Femur (tissue), 1 donor: Measurements from ENCODE around the gene CABP5.

Source experiments
- DNase-seq: peaks from one replicate; pipeline ENCODE4 v3.0.0-alpha.2; 2017

The CABP5 gene

DNA sequence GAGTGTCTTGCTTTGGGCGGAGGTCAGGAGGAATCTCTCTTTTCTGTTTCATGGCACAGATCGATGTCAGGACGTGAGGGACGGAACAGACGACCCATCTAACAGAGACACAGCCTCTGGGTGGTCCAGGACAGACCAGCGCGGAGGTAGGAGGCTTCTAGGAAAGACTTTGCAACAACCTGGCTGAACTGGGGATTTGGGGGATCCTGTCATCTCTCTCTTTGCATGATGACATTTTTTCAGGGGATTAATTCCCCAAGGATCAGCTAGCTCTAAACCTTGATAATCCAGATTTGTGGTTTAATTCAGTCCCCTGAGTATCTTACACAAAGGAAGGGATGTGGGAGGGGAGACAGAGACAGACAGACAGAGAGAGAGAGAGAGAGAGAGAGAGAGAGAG, 14.4 kb downstream of the CABP5 start:
- no peak for DNase-seq

DNA sequence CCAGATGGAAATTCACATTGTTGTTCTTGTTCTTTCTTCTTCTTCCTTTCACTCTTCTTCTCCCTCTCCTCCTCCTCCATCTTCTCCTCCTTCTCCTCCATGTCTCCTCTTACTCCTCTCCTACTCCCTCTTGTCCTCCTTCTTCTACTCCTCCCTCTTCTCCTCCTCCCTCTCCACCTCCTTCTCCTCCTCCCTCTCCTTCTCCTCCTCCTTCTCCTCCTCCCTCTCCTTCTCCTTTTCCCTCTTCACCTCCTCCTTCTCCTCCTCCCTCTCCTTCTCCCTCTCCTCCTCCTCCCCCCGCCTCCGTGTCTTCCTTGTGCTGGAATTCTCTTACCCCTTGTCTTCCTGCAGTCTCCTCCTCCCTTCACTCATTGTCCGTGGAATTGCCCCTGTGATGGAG, 18.4 kb downstream of the CABP5 start:
- DNase-seq: no peak

DNA sequence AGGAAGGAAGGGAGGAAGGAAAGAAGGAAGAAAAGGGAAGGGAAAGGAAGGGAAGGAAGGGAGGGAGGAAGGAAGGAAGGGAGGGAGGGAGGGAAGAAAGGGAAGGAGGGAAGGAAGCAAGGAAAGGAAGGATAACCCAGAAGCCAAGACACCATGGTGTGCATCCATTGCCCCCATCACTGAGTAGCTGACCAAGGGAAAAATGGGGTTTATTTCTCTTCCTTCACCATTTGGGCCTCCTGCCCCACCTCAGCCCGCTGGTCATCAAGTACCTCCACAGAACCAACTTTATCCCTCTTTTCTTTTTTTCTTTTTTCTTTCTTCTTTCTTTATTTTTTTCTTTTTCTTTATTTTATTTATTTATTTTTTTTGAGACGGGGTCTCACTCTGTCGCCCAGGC, 20.4 kb downstream of the CABP5 start:
- DNase-seq: no peak

DNA sequence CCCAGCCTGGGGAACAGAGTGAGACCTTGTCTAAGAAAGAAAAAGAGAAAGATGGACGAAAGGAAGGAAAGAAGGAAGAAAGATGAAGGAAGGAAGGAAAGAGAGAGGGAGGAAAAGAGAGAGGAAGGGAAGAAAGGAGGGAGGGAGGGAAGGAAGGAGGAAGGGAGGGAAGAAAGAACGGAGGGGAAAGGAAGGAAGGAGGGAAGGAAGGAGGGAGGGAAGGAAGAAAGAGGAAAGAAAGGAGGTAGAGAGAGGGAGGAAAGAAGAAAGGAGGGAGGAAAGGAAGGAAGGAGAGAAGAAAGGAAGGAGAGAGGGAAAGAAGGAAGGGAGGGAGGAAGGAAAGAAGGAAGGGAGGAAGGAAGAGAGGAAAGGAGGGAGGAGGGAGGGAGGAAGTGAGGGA, 20.9 kb downstream of the CABP5 start:
- DNase-seq: no peak

DNA sequence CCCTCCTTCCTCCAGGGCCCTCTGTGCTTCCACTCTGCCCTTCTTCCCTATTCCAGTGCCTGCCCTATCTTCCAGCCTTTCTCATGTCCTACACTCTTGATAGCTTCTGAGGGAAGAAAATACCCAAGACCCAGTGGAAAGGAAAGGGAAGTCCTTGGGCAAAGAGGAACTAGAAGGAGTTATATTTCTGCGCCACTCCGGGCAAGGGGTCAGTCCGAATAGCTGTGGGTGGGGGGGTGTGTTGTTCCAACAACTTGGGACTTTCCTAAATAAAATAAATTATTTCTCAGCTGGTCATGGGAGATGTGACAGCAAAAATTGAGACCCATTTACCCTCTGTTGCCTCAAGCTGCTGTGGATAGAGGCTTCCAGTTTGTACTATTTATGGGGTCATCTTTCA, 23.2 kb downstream of the CABP5 start:
- no peak for DNase-seq

DNA sequence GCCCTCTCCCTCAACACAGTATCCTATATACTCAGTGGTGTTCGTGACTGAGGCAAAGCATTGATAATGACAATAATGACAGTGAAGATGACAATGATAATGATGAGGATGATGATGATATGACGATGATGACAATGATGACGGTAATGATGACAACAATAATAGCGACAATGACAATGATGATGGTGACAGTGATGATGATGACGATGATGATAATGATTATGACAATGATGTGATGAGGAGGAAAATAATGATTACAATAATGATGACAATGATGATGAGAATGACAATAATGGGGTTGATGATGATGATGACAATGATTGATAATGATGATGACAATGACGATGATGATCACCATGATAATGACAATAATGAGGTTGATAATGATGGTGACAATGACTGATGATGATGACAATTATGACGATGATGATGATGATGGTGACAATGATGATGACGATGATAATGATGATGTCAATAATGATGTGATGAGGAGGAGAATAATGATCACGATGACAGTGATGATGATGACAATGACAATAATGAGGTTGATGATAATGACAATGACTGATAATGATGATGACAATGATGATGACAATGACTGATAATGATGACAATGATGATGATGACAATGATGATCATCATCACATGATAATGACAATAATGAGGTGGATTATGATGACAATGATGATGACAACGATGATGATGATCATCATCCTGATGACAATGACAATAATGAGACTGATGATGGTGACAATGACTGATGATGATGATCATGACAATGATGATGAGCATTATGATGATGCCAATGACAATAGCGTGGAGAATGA, 32.7 kb downstream of the CABP5 start:
- no peak for DNase-seq

DNA sequence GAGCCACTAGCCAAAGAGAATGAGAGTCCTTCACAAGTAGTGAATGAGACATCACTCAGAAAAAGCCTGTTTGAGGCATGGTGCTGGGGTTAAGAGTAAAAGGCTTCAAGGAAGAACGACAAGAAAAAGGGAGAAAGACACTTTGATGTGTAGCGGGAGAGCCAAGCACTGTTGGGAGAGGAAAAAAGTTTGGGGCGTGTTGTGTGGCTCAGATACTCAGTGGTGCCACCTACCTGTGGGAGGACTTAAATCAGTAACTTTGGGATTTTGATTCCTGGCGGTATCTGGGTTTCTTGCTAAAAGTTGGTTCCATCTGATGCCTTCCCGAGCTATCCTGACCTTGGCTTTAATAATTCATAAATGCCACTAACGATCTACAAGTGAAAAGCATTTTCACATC, 37.1 kb downstream of the CABP5 start:
- DNase-seq: no peak

DNA sequence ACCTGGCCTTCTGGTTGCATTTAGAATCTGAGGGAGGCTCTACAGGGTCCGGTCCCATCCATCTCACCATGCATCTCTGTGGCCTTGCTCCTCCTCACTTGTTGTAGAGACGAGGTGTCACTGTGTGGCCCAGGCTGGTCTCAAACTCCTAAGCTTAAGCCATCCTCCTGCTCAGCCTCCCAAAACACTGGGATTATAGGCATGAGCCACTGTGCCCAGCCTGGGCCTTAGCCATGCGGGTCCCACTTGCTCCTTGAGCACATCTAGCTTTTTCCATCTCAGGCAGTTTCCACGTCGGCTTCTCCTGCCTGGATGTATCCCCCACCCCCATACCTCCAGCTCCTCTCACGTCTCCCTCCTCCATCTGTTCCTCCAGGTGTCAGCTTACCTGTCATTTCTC, 39.6 kb downstream of the CABP5 start:
- no peak for DNase-seq

DNA sequence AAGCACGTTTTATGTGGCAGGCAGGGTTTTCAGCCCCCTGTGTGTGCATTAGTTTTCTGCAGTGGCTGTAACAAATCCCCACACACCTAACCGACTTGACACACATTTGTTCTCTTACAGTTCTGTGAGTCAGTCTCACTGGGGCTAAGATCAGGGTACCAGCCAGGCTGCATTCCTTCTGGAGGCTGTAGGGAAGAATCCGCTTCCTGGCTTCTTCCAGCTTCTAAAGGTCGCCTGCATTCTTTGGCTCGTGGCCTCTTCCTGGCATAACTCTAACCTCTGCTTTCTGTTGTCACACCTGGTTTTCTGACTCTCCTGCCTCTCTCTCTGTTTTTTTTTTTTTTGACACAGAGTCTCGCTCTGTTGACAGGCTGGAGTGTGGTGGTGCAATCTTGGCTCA, 43.0 kb downstream of the CABP5 start:
- no peak for DNase-seq

DNA sequence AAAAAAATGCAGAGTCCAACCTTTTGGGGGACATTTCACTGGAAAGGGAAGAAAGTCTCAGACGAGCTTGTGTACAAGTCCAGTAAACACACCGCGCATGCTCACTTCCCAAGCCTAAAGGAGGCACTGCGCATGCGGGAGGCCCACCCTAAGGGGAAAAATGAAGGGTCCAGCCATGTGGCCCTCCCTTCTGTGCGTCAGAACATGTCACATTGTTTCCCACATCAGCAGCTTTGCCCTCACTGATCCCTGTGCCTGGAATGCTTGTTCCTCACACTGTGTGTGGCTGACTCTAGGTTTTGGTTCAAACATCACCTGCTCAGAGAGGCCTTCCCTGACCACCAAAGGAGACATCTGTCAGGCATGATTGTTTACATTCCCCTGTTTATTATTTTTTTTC, 45.1 kb downstream of the CABP5 start:
- DNase-seq: no peak

DNA sequence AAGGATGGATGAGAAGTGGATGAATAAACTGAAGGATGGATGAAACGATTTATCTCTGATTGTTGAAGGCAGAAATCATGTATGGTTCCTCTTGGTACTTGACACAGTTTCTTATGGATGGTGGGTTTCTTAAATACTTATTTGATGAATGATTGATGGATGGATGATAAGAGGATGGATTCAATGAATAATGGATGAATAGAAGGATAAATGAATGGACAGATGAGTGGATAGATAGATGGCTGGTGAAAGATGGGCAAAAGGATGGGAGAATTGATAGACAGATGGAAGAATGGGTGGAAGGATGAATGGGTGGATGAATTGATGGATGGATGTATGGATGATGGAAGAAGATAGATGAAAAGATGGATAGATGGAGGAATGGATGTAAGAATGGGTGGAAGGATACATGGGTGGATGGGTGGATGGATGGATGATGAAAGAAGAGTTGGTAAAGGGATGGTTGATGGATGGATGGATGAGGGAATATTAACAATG, 47.6 kb downstream of the CABP5 start:
- no peak for DNase-seq

DNA sequence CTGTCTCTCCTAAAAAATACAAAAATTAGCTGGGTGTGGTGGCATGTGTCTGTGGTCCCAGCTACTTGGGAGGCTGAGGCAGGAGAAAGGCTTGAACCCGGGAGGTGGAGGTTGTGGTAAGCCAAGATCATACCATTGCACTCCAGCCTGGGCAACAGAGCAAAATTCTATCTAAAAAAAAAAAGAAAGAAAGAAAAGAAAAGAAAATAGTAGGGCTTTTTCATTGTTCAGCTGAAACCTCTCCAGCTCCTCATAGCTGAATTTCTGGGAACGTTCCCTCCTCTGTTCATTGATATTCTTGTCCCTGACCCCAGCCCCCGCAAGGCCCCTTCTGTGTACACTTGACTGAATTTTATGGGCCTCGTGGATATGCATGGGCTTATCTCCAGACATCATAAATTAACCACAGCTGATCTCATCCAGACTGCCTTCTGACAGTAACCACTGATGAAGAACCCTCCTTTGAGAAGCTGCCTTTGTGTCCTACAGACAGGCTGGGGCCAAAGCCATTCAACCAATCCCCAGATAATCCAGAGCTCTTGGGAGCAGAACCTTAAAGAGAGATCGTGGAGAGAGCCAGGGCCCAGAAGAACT, 49.6 kb downstream of the CABP5 start, which contains the start of gene ELSPBP1:
ELSPBP1 (plus strand) TSS at position 424 of the 594 bp plus-strand sequence. CDS start 14,036 bp downstream, outside the sequence.
- no peak for DNase-seq

DNA sequence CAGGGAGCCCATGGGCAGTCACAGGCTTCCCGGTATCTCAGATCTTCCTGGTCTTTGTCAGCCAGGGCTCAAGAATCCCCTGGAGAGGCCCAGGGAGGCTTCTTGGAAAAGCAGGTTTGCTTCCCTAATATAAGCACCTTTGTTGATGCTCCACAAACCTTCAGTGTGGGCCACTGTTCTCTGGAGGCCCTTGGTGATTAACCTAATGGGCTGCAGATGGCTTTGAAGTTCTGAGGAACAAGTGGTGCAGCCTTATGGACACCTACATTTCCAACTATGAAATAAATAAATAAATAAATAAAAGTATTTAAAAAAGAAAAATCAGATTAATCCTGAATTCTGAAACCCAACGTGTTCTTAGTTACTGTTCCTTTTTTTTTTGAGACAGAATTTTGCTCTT, 51.8 kb downstream of the CABP5 start, which contains the start of gene BSPH1:
BSPH1 (minus strand) TSS at position 101 of the 400 bp plus-strand sequence; CDS start at position 12, 89 bp downstream.
- no peak for DNase-seq

DNA sequence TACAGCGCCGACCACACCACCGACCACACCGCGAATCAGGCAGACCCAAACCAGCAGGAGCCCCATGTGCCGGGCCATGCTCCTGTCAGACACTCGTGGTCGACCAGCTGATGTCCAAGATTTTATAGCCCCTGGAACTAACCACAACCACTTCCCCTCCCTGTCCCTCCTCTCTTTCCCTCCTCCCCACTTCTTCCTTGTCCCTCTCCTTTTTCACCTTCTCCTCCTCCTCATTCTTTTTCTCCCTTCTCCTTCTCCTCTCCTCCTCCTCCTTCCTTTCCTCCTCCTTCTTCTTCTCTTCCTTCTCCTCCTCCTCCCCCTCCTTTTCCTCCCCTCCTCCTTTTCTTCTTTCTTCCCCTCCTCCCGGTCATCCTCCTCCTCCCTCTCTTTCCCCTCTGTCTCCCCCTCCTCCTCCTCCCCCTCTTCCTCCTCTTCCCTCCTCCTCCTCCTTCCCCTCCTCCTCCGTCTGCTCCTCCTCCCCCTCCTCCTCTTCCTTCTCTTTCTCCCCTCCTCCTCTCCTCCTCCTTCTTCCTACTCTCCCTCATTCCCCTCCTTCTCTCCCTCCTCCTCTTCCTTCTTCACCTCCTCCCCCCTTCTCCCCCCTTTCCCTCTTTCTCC, 52.6 kb downstream of the CABP5 start:
- no peak for DNase-seq
